ENCODE data around the gene BCL2L12.

Gene BCL2L12

GRCh38 chr19:49642492-49643035, 23.2 kb upstream of the BCL2L12 start:
- peak; percentile 24 for DNase-seq (ENCODE audit: low read depth)

GRCh38 chr19:49643466-49643865, 22.3 kb upstream of the BCL2L12 start:
- no peak for DNase-seq (ENCODE audit: low read depth)

- DNase-seq (ENCODE audit: low read depth) = no peak
Measured at GRCh38 chr19:49645592-49645991, 20.1 kb upstream of the BCL2L12 start.

- no peak for DNase-seq (ENCODE audit: low read depth)
Measured at GRCh38 chr19:49645995-49646394, 19.7 kb upstream of the BCL2L12 start.

- DNase-seq (ENCODE audit: low read depth) = no peak
Measured at GRCh38 chr19:49646586-49646985, 19.1 kb upstream of the BCL2L12 start.

- DNase-seq (ENCODE audit: low read depth) = no peak
Measured at GRCh38 chr19:49651029-49651819, 14.5 kb upstream of the BCL2L12 start.

- no peak for DNase-seq (ENCODE audit: low read depth)
Measured at GRCh38 chr19:49651820-49652550, 13.7 kb upstream of the BCL2L12 start.

GRCh38 chr19:49652551-49653465, 12.9 kb upstream of the BCL2L12 start:
- no peak for DNase-seq (ENCODE audit: low read depth)

- DNase-seq (ENCODE audit: low read depth) = no peak
Measured at GRCh38 chr19:49653466-49653806, 12.3 kb upstream of the BCL2L12 start.

- no peak for DNase-seq (ENCODE audit: low read depth)
Measured at GRCh38 chr19:49654581-49654980, 11.2 kb upstream of the BCL2L12 start.

GRCh38 chr19:49655570-49656455, 9.9 kb upstream of the BCL2L12 start:
- no peak for DNase-seq (ENCODE audit: low read depth)

- DNase-seq (ENCODE audit: low read depth) = no peak
Measured at GRCh38 chr19:49656456-49657109, 9.2 kb upstream of the BCL2L12 start.

GRCh38 chr19:49657493-49658138, 8.1 kb upstream of the BCL2L12 start:
- no peak for DNase-seq (ENCODE audit: low read depth)

- DNase-seq (ENCODE audit: low read depth) = no peak
Measured at GRCh38 chr19:49658139-49658517, 7.6 kb upstream of the BCL2L12 start.

- no peak for DNase-seq (ENCODE audit: low read depth)
Measured at GRCh38 chr19:49658566-49659442, 6.9 kb upstream of the BCL2L12 start.

- no peak for DNase-seq (ENCODE audit: low read depth)
Measured at GRCh38 chr19:49660338-49660961, 5.3 kb upstream of the BCL2L12 start.

- DNase-seq (ENCODE audit: low read depth) = no peak
Measured at GRCh38 chr19:49662011-49662410, 3.7 kb upstream of the BCL2L12 start.

- no peak for DNase-seq (ENCODE audit: low read depth)
Measured at GRCh38 chr19:49663224-49663623, 2.5 kb upstream of the BCL2L12 start.
